ENCODE measurements around the gene THRSP.
"Not testable (repeated sequence)": the region's sequence is repeated elsewhere in the genome, so short reads cannot be mapped to it uniquely, and the experiment has no call there.

Gene THRSP

DNA sequence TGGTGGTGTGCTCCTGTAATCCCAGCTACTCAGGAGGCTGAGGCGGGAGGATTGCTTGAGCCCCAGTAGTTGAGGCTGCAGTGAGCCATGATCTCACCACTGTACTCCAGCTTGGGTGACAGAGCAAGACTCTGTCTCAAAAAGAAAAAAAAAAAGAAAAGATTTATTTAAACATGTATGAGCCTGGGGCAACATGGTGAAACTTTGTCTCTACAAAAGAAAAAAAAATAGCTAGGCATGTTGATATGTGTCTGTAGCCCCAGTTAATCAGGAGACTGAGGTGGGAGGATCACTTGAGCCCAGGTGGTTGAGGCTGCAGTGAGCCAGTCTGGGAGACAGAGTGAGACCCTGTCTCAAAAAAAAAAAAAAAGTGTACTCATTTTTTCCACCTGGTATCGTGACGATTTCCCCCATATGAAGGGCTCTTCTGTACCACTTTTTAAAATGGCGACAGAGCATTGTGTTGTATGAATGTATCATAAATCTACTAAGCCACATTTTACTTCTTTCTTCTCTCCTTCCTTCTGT is 24.2 kb upstream of the THRSP start:
- no peak for DNase-seq (ENCODE audit: low read depth, low spot score)

DNA sequence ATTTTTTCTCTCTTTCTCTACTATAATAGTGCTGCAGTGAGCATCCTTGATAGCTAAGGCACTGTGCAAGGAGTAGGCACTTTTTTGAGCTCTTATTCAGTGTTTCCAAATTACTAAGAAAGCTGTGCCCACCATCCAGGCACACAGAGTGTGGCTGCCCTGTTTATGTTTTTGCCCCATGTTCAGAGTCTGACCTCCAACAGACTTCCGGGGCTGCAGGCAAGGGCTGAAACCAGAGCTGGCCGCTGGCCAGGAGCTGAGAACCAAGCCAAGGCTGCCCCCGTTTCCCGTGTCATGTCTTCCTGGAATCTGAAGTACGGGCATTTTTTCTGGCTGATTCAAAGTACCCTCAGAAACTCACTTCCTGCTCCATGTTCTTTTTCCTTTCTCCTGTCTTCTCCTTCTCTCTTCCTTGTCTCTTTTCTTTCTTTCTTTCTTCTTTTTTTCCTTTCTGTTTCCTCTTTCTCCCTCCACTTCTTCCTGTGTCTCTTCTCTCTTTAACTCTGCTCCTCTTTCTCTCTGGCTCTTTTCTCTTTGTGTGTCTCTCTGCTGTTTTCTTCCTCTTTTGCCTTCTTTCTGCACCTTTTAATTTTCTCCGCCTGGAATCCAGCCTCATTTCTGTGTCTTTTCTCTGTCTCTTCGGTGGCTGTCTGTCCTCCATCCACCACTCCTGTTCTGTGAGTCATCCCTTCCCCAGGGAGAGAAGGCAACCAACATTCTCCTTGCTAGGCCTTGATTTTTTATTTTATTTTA is 23.6 kb upstream of the THRSP start:
- DNase-seq (ENCODE audit: low read depth, low spot score): peak; percentile 89

GRCh38 chr11:78040691-78041379 is 22.8 kb upstream of the THRSP start:
- no peak for DNase-seq (ENCODE audit: low read depth, low spot score)

DNA sequence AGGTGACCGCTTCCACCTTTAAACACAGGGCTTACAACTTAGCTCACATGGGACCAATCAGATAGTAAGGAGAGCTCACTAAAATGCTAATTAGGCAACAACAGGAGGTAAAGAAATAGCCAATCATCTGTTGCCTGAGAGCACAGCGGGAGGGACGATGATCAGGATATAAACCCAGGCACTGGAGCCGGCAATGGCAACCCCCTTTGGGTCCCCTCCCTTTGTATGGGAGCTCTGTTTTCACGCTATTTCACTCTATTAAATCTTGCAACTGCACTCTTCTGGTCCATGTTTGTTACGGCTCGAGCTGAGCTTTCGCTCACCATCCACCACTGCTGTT is 22.3 kb upstream of the THRSP start:
- not testable (repeated sequence) for DNase-seq (ENCODE audit: low read depth, low spot score)

GRCh38 chr11:78041843-78042440 is 21.7 kb upstream of the THRSP start:
- DNase-seq (ENCODE audit: low read depth, low spot score): no peak

DNA sequence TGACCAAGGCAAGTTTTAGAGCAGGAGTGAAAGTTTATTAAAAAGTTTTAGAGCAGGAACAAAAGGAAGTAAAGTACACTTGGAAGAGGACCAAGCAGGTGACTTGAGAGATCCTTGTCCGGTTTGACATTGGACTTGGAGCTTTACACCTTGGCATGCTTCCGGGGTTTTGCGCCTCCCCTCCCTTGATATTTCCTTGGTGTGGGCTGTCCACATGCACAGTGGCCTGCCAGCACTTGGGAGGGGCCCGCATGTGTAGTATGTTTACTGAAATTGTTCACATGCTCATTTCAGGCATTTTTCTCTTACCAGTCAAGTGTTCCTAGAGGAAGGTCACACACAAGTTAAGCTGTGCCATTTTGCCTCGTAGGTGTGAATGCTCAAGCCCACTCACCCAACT is 19.0 kb upstream of the THRSP start:
- DNase-seq (ENCODE audit: low read depth, low spot score): no peak

DNA sequence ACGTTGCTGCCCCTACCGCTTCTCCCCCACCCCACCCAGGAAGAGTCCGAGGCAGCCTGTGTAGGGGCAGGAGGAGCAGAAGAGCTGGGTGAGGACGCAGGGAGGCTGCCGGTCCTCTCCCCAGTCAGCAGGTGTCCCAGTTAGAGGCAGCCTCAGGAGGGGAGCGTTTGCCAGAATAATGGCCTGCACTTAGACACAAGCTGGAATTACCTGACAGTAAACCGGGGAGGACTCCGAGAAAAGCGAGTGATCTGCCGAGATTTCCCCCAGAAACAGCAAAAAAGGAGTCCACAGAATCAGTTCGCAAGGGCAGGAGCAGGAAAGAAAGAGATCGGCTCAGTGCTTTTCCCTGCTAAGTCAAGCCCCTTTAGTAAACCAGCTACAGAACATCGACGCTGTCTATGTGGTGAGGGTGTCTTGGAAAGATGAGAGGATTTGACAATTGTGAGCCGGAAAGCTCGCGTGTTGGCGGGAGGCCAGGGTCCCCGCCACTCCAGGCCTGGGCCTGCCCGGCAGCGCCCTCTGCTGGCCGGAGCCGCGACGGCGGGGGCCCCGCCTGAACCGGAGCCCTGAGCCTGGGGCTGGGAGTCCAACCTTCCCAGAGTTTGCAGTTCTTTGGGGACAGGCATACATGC is 17.7 kb upstream of the THRSP start:
- DNase-seq (ENCODE audit: low read depth, low spot score): peak; percentile 90

DNA sequence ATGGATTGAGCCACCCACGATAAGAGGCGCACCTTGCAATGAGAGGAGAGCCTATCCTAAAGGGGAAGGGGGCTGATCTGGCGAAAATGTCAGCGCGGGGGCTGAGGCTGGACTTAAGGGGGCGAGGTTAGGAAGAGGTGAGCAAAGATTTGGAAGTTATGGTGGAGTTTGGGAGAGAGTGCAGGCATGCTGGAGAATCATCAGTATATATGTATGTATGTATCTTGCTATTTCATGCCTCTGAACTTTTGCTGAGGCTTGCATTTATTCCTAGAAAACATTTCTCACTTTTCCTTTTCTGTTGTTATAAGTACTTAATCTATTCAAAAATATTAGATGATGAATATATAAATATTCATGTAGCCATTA is 17.2 kb upstream of the THRSP start:
- no peak for DNase-seq (ENCODE audit: low read depth, low spot score)

DNA sequence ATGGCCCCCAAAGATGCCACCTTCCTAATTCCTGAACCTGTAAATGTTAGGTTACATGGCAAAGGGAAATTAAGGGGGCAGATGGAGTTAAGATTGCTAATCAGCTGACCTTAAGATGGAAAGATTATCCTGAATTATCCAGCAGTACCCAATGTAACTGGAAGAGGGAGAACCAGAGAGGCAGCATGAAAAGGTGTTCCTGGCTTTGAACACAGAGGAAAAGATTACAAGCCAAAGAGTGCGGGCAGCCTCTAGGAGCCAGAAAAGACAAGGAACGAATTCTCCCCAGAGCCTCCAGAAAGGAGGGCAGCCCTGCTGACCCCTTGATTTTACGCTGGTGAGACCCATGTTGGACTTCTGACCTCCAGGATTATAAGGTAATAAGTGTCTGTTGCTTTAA is 15.1 kb upstream of the THRSP start:
- DNase-seq (ENCODE audit: low read depth, low spot score): no peak

GRCh38 chr11:78049348-78049747 is 14.3 kb upstream of the THRSP start:
- DNase-seq (ENCODE audit: low read depth, low spot score): no peak

- DNase-seq (ENCODE audit: low read depth, low spot score): peak; percentile 71
These were observed 12.5 kb upstream of the THRSP start for GRCh38 chr11:78050964-78051831.

DNA sequence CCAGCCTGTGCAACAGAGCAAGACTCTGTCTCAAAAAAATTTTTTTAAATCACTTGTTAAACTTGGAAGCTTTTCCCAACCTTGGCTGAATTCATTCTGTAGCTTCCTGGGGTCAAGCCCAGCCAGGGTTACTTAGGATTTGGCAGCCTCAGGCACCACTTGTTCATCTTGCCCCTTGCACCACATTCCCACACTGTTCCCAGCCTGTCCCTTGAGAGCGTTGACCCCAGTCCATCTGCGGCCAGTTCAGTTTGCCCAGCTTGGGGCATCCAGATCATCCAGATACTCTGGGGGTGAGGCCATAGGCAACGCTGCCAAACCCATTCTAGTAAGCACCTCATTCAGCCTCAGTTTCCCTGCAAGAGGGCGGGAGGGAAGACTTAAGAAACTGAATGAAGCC is 8.7 kb upstream of the THRSP start:
- no peak for DNase-seq (ENCODE audit: low read depth, low spot score)

GRCh38 chr11:78056093-78056492 is 7.6 kb upstream of the THRSP start:
- no peak for DNase-seq (ENCODE audit: low read depth, low spot score)

GRCh38 chr11:78057462-78058055 is 6.1 kb upstream of the THRSP start:
- DNase-seq (ENCODE audit: low read depth, low spot score): no peak

DNA sequence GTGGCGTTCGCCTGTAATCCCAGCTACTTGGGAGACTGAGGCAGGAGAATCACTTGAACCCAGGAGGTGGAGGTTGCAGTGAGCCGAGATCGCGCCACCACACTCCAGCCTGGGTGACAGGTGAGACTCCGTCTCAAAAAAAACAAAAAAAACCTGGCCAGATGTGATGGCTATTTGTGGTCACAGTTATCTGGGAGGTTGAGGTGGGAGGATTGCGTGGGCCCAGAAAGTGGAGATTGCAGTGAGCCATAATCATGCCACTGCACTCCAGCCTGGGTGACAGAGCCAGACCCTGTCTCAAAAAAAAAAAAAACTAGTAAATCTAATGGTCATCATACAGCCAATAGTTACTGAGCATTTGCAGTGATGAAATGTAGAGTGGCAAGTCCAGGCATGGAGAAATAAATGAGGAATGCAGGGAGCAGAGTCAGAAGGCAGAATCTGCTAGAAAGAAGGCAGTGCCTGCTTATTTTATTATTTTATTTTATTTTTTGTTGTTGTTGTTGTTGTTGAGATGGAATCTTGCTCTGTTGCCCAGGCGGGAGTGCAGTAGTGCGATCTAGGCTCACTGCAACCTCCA is 3.8 kb upstream of the THRSP start:
- not testable (repeated sequence) for DNase-seq (ENCODE audit: low read depth, low spot score)

GRCh38 chr11:78060533-78060932 is 3.1 kb upstream of the THRSP start:
- DNase-seq (ENCODE audit: low read depth, low spot score): no peak

- DNase-seq (ENCODE audit: low read depth, low spot score): no peak
These were observed 2.4 kb upstream of the THRSP start for GRCh38 chr11:78061088-78061920.

GRCh38 chr11:78061921-78062311 is 1.7 kb upstream of the THRSP start:
- no peak for DNase-seq (ENCODE audit: low read depth, low spot score)

DNA sequence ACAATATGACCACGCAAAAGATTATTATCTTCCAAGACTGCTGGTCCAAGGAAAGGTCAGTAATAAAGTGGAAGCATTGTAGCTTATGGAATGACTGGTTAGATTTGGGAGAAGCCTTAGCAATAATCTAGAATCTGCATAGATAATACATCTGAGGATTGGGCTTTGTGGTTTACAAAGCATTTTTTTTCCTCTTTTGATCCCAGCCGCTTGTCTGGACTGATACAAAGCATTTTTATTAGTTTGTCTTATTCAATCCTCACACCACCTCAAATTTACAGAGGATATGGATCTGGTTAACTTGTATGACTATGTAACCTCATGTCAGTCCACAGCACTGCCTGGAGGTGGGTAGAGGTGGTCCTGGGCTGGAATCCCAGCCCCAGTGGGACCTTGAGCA is 990 bp upstream of the THRSP start:
- DNase-seq (ENCODE audit: low read depth, low spot score): no peak

GRCh38 chr11:78065203-78065602 is 1.5 kb downstream of the THRSP start:
- no peak for DNase-seq (ENCODE audit: low read depth, low spot score)

All from astrocyte of the hippocampus (primary cell).